GM23248 (cell line): Measurements from ENCODE around the gene ATN1. TPM values are rescaled to one million over a fixed set of nuclear protein-coding genes. Genes with fewer than 3 reads are reported as not detected.

Experiments
- DNase-seq: peaks from one replicate; pipeline ENCODE4 v3.0.0-alpha.2; 2015
- H2AFZ ChIP-seq: fragments of 200-600 bp; sonication (generic); 2 replicates; pipeline ENCODE4 v1.6.1; 2016; ENCODE audit warnings: antibody characterized with exemption
- H3F3A ChIP-seq: fragments of 200-600 bp; sonication (generic); 2 replicates; pipeline ENCODE4 v1.6.1; 2016; ENCODE audit warnings: mild to moderate bottlenecking, antibody characterized with exemption, mixed run types; ENCODE audit not compliant: insufficient read depth
- H3K27ac ChIP-seq: fragments of 200-600 bp; sonication (generic); 2 replicates; pipeline ENCODE4 v1.5.1; 2016; ENCODE audit warnings: mild to moderate bottlenecking
- H3K27me3 ChIP-seq: fragments of 200-600 bp; sonication (generic); replicated peaks from 2 replicates; pipeline ENCODE4 v1.6.1; 2016; ENCODE audit warnings: mild to moderate bottlenecking; ENCODE audit not compliant: insufficient read depth
- H3K36me3 ChIP-seq: fragments of 200-600 bp; sonication (generic); 2 replicates; pipeline ENCODE4 v1.6.1; 2016; ENCODE audit warnings: low read depth, mild to moderate bottlenecking
- H3K4me1 ChIP-seq: fragments of 200-600 bp; sonication (generic); 2 replicates; pipeline ENCODE4 v1.6.1; 2016; ENCODE audit warnings: mild to moderate bottlenecking; ENCODE audit not compliant: insufficient read depth
- H3K4me2 ChIP-seq: fragments of 200-600 bp; sonication (generic); one replicate; pipeline ENCODE4 v1.6.1; 2016; ENCODE audit warnings: mild to moderate bottlenecking; ENCODE audit not compliant: unreplicated experiment
- H3K4me3 ChIP-seq: fragments of 200-600 bp; sonication (generic); 2 replicates; pipeline ENCODE4 v1.5.1; 2016; ENCODE audit warnings: mild to moderate bottlenecking
- H3K79me2 ChIP-seq: fragments of 200-600 bp; sonication (generic); 2 replicates; pipeline ENCODE4 v1.6.1; 2016; ENCODE audit warnings: mild to moderate bottlenecking; ENCODE audit not compliant: insufficient read depth
- H3K9ac ChIP-seq: fragments of 200-600 bp; sonication (generic); 2 replicates; pipeline ENCODE4 v1.6.1; 2016; ENCODE audit warnings: mild to moderate bottlenecking
- H3K9me2 ChIP-seq: fragments of 200-600 bp; sonication (generic); 2 replicates; pipeline ENCODE4 v1.6.1; 2016; ENCODE audit warnings: mixed run types, mild to moderate bottlenecking, moderate library complexity; ENCODE audit not compliant: insufficient read depth
- H3K9me3 ChIP-seq: fragments of 200-600 bp; sonication (generic); one replicate; pipeline ENCODE4 v1.6.1; 2017; ENCODE audit warnings: low read depth
- H4K20me1 ChIP-seq: fragments of 200-600 bp; sonication (generic); 2 replicates; pipeline ENCODE4 v1.6.0; 2016; ENCODE audit not compliant: insufficient read depth
- EZH2 ChIP-seq: fragments of 200-600 bp; sonication (generic); IDR thresholded peaks from 2 replicates; pipeline ENCODE4 v1.6.1; 2018; ENCODE audit warnings: antibody characterized with exemption, mild to moderate bottlenecking; ENCODE audit not compliant: insufficient read depth, poor library complexity, severe bottlenecking
- EZH2phosphoT487 ChIP-seq: fragments of 200-600 bp; sonication (generic); IDR thresholded peaks from 2 replicates; pipeline ENCODE4 v1.6.1; 2018; ENCODE audit warnings: antibody characterized with exemption, moderate library complexity, mild to moderate bottlenecking, low read depth; ENCODE audit not compliant: insufficient read depth
- WGBS, 2 experiments: methylation state at CpG; one replicate each; pipeline ENCODE4 v1.1.6; 2015 to 2017; ENCODE audit warnings: low lambda C conversion rate in 2 of 2, low coverage in 1 of 2; ENCODE audit errors: missing lambda C conversion rate in 2 of 2; 5-methylcytosine and 5-hydroxymethylcytosine counted together
- in situ Hi-C: fragments of 300-500 bp; cut with MboI; formaldehyde crosslinking; loops from 2 replicates; pipeline ENCODE4 v1.15.0; 2020
- polyA plus RNA-seq: library from polyadenylated mRNA; unstranded; fragments of >200 nt; fragmentation: Nextera tagmentation; extraction: Ambion mirVana; gene quantifications from 2 replicates; pipeline ENCODE4 v1.2.1, GENCODE V29; 2016
- total RNA-seq: library from RNA; depleted of rRNA; stranded (reverse); fragments of >200 nt; shearing (Covaris generic); gene quantifications from 2 replicates; pipeline ENCODE4 v1.2.3, GENCODE V29; 2014

Gene ATN1
- total and polyA plus RNA-seq, 2 experiments from 2014 or later: 6.5 to 14.7 TPM

DNA sequence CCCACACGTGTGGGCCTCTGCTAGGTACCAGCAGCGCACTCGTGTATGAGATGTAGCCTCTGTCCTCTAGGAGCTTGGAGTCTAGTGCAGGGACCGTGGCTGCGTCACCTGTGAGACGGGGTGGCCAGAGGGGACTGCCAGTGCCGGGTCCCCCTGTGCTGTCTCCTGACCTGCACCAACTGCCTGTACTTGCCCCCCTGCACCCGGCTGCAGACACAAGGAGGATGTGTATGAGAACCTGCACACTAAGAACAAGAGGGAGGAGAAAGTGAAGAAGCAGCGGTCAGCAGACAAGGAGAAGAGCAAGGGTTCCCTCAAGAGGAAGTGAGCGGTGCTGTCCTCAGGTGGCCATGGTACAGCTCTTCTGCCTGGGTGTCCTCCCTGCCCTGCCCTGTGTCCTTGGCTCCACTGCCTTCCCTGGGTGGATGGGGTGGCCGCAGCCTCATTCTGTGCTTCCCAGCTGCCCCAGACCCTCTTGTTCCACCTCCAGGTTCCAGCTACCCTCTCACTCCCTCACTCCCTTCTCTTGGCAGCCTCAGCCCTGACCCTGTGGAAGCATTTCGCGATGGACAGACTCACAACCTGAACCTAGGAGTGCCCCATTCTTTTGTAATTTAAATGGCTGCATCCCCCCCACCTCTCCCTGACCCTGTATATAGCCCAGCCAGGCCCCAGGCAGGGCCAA, 33.0 kb downstream of the ATN1 start:
- Histone ChIP-seq H3K9ac (peak overlapping the region; percentile 79), H4K20me1 (no peaks in the 10 kb centered on the region), H3K9me3 (no peaks in the 10 kb centered on the region), H3K36me3 (peaks cover 5% of the 10 kb centered on the region), H3K4me3 (peak overlapping the region; percentile 51), H3K79me2 (no peaks in the 10 kb centered on the region), H2AFZ (peak overlapping the region; percentile 78), H3F3A (peaks cover 17% of the 10 kb centered on the region), H3K4me2 (peak overlapping the region; percentile 28), H3K27ac (peak overlapping the region; percentile 86), H3K9me2 (no peaks in the 10 kb centered on the region), H3K4me1 (0 out of 2 replicates have a peak, but pooled peaks cover 7% of the 10 kb centered on the region), H3K27me3 (no peaks in the 10 kb centered on the region)
- TF ChIP-seq EZH2phosphoT487 (no peak), EZH2 (no peak)
- 75 to 77% methylated on average over 13 of the region's 13 CpGs for WGBS, 2 experiments
- DNase-seq: peak; percentile 51
- in situ Hi-C loops: no loop called here

DNA sequence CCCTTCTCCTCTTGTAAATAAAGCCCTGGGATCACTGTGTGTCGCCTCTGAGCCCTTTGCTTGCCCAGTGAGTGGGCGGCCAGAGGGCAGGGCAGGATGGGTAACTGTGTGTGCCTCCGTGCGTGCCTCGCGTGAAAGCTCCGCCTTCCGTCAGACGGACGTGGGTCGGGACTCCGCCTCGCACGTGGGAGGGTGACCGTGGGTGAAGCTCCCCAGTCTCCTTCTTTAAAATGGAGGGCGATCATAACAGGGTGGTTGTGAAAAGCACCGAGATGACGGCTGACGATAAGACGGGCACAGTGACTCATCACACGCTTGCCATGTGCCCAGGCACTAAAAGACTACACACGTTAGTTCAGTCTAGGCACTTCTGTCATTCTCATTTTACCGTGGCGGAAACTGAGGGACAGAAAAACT, 33.5 kb downstream of the ATN1 start:
- peak; percentile 81 for DNase-seq
- Histone ChIP-seq H3K4me1 (0 out of 2 replicates have a peak, but pooled peaks cover 7% of the 10 kb centered on the region), H4K20me1 (no peaks in the 10 kb centered on the region), H3K9ac (peak overlapping the region; percentile 79), H3K4me3 (peak overlapping the region; percentile 51), H3K79me2 (no peaks in the 10 kb centered on the region), H2AFZ (peak overlapping the region; percentile 78), H3K9me3 (no peaks in the 10 kb centered on the region), H3K4me2 (peak overlapping the region; percentile 41), H3K27ac (peak overlapping the region; percentile 86), H3F3A (peaks cover 23% of the 10 kb centered on the region), H3K9me2 (no peaks in the 10 kb centered on the region), H3K27me3 (no peaks in the 10 kb centered on the region), H3K36me3 (peaks cover 10% of the 10 kb centered on the region)
- TF ChIP-seq EZH2phosphoT487 (no peak), EZH2 (no peak)
- WGBS, 2 experiments: 15 to 36% methylated on average over 22 to 24 of the region's 24 CpGs
- in situ Hi-C loops: no loop called here

DNA sequence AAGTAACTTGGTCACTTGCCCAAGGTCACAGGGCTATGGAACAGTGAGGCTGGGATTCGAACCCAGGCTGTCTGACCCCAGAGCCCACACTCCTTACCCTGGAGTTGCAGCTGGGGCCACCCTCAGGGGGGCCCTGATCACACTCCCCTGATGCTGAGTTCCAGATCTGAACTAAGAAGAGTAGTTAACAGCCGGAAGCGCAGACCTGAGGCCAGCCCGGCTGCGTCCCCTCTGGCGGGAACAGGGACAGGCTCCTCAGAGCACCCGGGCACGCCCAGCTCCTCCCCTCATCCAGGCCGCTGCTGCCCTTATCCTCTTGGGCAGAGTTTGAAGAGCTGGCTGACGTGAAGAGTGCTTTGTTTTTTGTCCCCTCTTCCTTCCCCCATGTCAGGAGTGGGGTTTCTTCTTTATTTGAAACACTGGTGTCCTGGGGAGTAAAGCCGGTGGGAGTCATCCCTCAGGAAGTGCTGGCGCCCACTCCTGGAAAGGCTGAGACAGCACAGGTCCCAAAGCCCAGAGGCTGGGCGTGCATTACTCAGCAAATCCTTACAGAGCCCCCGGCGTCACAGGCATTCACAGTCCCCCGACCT, 34.0 kb downstream of the ATN1 start:
- Histone ChIP-seq H3K36me3 (peaks cover 14% of the 10 kb centered on the region), H3K4me2 (peak overlapping the region; percentile 41), H2AFZ (peak overlapping the region; percentile 78), H4K20me1 (no peaks in the 10 kb centered on the region), H3K27me3 (no peaks in the 10 kb centered on the region), H3K9ac (peak overlapping the region; percentile 79), H3K9me2 (no peaks in the 10 kb centered on the region), H3F3A (peaks cover 28% of the 10 kb centered on the region), H3K4me1 (0 out of 2 replicates have a peak, but pooled peaks cover 7% of the 10 kb centered on the region), H3K4me3 (peak overlapping the region; percentile 51), H3K27ac (peak overlapping the region; percentile 86), H3K79me2 (no peaks in the 10 kb centered on the region), H3K9me3 (no peaks in the 10 kb centered on the region)
- peak; percentile 87 for DNase-seq
- TF ChIP-seq EZH2 (no peak), EZH2phosphoT487 (no peak)
- in situ Hi-C loops: no loop called here
- 38 to 40% methylated on average over 16 of the region's 16 CpGs for WGBS, 2 experiments

DNA sequence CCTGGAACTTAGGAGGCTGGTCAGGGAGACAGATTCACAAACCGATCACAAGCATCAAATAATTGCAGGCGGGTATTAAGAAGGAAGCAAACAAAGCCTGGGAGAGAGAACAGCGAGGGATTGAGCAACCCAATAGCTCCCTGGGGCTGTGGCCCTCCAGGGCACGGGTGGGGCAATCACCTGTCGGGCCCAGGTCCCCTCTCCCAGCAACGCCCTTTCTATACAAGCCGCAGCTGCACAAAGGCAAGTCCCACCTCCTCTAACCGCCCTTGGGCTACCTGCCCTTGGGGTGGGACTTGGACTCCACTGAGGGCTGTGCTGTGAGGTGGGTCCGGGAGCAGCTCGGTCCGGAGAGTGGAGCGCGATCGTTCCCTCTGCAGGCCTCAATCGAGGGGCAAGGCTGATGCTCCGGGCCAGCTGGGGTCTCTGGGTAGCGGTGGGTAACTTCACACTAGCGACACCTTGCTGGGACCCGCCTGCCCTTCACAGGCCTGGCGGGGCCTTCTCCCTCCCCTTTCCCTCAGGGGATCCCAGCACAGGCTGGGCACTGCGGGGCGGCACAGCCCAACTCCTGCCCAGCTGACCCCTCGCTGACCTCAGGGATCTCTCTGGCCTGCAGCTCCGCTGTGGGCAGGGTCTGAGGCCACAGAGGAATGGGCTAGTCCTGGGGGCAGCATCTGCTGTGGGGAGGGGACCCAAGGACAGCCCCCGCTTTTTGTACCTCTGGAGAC, 34.7 kb downstream of the ATN1 start:
- Histone ChIP-seq H3K9me3 (no peaks in the 10 kb centered on the region), H3K27me3 (no peaks in the 10 kb centered on the region), H3K27ac (peak overlapping the region; percentile 86), H3K9me2 (no peaks in the 10 kb centered on the region), H3K4me2 (peak overlapping the region; percentile 41), H3K36me3 (peaks cover 15% of the 10 kb centered on the region), H4K20me1 (no peaks in the 10 kb centered on the region), H2AFZ (peak overlapping the region; percentile 78), H3F3A (peaks cover 32% of the 10 kb centered on the region), H3K79me2 (0 out of 2 replicates have a peak, but pooled peaks cover under 1% of the 10 kb centered on the region), H3K4me1 (0 out of 2 replicates have a peak, but pooled peaks cover 7% of the 10 kb centered on the region), H3K9ac (peak overlapping the region; percentile 79), H3K4me3 (no peak overlapping the region)
- in situ Hi-C loops: no loop called here
- no peak for DNase-seq
- no peak for TF ChIP-seq EZH2
- no peak for TF ChIP-seq EZH2phosphoT487
- WGBS, 2 experiments: 77 to 80% methylated on average over 25 of the region's 25 CpGs
